ENCODE results near the gene EPS8L1.

EPS8L1 gene

DNA sequence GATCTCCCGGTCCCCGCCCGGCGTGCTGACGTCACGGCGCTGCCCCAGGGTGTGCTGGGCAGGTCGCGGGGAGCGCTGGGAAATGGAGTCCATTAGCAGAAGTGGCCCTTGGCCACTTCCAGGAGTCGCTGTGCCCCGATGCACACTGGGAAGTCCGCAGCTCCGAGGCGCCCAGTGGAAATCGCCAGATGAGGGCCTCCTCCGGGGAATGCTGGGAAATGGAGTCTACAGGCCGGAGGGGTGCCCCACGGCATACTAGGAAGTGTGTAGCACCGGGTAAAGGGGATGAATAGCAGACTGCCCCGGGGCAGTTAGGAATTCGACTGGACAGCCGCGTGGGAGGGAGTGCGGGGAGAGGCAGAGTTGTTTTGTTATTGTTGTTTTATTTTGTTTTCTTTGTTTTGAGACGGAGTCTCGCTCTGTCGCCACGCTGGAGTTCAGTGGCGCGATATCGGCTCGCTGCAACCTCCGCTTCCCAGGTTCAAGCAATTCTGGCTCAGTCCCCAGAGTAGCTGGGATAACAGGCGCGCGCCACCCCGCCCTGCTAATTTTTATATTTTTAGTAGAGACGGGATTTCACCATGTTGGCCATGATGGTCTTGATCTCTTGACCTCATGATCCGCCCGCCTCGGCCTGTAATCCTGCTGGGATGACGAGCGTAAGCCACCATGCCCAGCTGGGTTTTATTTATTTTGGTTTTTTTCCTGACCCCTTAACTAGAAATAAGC, 42.2 kb downstream of the EPS8L1 start:
- TF ChIP-seq, protein P1, sequence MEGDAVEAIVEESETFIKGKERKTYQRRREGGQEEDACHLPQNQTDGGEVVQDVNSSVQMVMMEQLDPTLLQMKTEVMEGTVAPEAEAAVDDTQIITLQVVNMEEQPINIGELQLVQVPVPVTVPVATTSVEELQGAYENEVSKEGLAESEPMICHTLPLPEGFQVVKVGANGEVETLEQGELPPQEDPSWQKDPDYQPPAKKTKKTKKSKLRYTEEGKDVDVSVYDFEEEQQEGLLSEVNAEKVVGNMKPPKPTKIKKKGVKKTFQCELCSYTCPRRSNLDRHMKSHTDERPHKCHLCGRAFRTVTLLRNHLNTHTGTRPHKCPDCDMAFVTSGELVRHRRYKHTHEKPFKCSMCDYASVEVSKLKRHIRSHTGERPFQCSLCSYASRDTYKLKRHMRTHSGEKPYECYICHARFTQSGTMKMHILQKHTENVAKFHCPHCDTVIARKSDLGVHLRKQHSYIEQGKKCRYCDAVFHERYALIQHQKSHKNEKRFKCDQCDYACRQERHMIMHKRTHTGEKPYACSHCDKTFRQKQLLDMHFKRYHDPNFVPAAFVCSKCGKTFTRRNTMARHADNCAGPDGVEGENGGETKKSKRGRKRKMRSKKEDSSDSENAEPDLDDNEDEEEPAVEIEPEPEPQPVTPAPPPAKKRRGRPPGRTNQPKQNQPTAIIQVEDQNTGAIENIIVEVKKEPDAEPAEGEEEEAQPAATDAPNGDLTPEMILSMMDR (IDR thresholded peaks at IDR 0.05), result no peak

DNA sequence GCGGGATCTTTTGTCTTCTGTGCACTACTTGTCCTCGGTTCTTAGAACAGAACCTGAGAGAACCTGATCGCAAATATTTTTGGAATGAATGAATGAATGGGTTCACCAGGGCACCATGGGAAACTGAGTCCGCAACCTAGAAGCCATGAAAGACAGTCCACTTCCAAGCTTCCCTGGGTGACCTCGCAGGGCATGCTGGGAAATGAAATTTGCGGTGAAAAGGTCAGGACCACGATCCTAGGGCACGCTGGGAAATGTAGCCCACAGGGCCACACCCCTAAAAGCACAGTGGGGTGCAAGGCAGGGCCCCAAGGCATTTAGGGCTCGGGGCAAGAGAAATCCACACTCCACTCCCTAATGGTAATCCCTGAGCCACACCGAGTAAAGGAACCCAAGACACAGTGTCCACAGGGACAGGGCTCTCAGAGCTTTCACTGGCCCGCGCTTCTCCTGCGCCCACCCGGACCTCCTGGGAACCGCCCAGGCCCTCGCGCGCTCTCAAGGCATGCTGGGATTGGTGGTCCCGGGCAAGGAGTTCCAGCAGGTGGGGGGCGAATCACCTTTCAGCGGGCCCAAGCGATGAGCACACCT, 42.8 kb downstream of the EPS8L1 start:
- TF ChIP-seq, protein P1 (IDR thresholded peaks at IDR 0.05), result no peak

DNA sequence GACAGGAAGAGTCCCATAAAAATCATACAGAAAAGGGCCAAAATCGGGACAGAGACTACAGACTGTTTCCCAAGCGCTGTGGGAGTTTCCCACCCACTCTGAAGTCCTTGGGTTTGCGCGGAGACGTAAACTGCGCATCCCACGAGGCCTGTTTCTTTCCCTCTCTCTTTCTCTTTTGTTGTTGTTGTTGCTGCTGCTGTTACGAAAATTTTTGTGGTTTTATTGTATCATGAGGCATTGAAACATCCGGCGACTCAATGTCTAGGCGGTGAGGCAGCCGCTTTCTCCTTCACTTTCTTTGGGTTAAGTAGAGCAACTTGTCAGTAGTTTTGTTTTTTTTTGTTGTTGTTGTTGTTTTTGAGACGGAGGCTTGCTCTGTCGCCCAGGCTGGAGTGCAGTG, 43.4 kb downstream of the EPS8L1 start:
- TF ChIP-seq, protein P1 (IDR thresholded peaks at IDR 0.05), result no peak

DNA sequence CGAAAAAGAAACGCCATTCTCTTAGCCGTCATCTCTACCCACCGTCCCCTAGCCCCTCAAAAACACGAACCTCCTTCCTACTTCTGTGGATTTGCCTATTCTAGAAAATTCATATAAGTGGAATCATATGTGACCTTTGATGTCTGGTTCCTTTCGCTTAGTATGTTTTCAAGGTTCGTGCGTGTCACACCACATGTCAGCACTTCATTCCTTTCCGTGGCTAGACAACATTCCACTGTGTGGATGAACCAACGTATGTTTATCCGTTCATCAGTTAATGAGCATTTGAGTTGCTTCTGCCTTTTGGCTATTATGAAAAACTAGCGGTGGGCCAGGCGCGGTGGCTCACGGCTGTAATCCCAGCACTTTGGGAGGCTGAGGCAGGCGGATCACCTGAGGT, 55.8 kb downstream of the EPS8L1 start:
- TF ChIP-seq, protein P1 (IDR thresholded peaks at IDR 0.05), result no peak

DNA sequence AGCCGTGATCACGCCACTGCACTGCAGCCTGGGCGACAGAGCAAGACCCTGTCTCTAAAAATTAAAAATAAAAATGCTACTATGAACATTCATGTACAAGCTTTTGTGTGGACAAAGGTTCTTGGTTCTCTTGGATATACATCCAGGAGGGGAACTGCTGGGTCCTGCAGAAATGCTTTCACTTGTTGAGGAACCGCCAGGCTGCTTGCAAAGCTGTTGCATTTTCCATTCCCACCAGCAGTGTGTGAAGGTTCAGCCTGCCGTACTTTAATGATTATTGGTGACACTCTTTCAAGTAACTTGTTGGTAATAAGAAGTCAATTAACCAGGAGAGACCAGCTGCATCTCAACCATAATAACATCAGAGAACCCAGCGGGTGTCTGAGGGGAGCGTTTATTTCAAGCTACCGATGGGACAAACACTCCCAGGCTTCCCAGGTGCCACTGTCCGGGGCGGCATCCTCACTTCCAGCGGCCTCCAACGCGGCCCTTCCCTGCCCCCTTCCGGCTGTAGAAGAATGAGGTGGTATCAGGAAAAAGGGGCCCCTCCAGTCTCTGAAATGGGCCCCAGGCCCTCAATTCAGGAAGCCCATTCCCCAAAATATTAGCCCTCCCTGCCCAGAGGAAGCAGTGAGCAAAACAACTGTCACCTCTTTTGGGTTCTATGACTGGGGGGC, 56.9 kb downstream of the EPS8L1 start:
- TF ChIP-seq, protein P1 (IDR thresholded peaks at IDR 0.05), result no peak

DNA sequence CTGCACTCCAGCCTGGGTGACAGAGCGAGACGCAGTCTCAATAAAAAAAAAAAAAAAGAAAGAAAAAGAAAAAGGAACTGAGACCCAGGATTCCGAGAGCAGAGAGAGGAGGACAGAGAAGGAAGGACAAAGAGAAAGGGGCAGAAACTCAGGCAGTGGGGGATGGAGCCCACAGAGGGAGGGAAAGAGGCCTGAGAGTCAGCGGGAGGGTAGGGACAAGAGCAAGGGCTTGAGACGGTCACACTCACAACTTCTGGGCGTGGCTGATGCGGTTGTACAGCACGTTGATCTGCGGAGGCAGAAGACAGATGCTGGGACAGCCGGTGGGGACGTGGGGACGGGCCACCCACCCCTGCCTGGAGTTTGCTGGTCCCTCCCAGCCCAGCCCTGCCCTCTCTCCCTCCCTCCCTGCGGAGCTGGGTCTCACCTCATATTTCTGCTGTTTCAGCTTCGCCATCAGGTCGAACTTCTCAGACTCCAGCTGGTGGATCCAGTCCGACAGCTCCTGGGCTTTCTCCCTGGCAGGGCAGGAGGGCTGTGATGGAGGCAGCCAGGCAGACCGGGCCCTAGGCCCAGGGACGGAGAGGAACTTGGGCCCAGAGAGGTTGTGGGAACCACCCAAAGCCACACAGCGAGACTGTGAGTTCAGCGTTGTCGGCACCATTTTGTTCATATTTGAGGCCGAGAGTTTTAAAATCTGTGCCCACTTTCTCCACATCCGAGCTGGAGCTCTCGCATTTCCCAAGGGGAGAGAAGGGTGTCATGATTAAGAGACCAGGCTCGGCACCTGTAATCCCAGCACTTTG, 58.2 kb downstream of the EPS8L1 start:
- TF ChIP-seq, protein P1 (IDR thresholded peaks at IDR 0.05), result no peak

DNA sequence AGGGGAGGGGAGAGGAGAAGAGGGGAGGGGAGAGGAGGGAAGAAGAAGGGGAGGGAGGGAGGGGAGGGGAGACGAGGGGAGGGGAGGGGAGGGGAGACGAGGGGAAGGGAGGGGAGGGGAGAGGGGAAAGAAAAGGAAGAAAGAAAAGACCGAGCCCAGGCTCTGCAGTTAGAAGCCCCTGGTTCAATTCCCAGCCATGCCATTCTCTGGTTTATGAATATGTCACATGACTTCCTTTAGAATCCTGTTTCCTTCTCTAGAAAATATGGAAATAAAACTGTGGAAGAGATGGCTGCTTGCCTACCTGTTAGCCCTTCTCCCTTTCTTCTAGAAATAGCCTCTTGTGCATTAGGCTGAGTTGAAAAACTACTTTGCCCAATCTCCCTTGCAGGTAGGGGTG, 59.1 kb downstream of the EPS8L1 start:
- TF ChIP-seq, protein P1 (IDR thresholded peaks at IDR 0.05), result no peak
